Loucy (cell line): ENCODE measurements around the gene RELCH.

Experiments used
- H2AFZ ChIP-seq: fragments of 200-600 bp; sonication (generic); 2 replicates; pipeline ENCODE4 v1.6.0; 2016; ENCODE audit warnings: antibody characterized with exemption, mild to moderate bottlenecking, low read length, moderate library complexity
- H3F3A ChIP-seq: fragments of 200-600 bp; 2 replicates; pipeline ENCODE4 v1.6.0; 2016; ENCODE audit warnings: antibody characterized with exemption, low read depth, mild to moderate bottlenecking
- H3K27me3 ChIP-seq: fragments of 200-600 bp; sonication (generic); 2 replicates; pipeline ENCODE4 v1.6.1; 2014; ENCODE audit warnings: low read length, mild to moderate bottlenecking; ENCODE audit not compliant: insufficient read depth, poor library complexity, severe bottlenecking
- H3K36me3 ChIP-seq: fragments of 200-600 bp; sonication (generic); 2 replicates; pipeline ENCODE4 v1.6.1; 2016; ENCODE audit warnings: low read length; ENCODE audit not compliant: insufficient read depth
- H3K4me1 ChIP-seq: fragments of 200-600 bp; sonication (generic); 2 replicates; pipeline ENCODE4 v1.5.1; 2014; ENCODE audit warnings: low read length, mild to moderate bottlenecking; ENCODE audit not compliant: insufficient read depth, poor library complexity, severe bottlenecking
- H3K4me2 ChIP-seq: fragments of 200-600 bp; sonication (generic); 2 replicates; pipeline ENCODE4 v1.6.0; 2014; ENCODE audit warnings: antibody characterized with exemption, low read length, low read depth, mild to moderate bottlenecking; ENCODE audit not compliant: poor library complexity, severe bottlenecking
- H3K4me3 ChIP-seq: fragments of 200-600 bp; sonication (generic); 2 replicates; pipeline ENCODE4 v1.5.1; 2014; ENCODE audit warnings: low read length, mild to moderate bottlenecking, mixed read lengths; ENCODE audit not compliant: poor library complexity, severe bottlenecking
- H3K79me2 ChIP-seq: fragments of 200-600 bp; sonication (generic); 2 replicates; pipeline ENCODE4 v1.6.1; 2014; ENCODE audit warnings: low read length; ENCODE audit not compliant: insufficient read depth
- H3K9ac ChIP-seq: fragments of 200-600 bp; sonication (generic); 2 replicates; pipeline ENCODE4 v1.6.0; 2014; ENCODE audit warnings: mild to moderate bottlenecking, low read depth, low read length, moderate library complexity; ENCODE audit not compliant: poor library complexity, severe bottlenecking
- H3K9me2 ChIP-seq: fragments of 200-600 bp; sonication (generic); replicated peaks from 2 replicates; pipeline ENCODE4 v1.6.1; 2016; ENCODE audit warnings: low read depth, low read length, mixed read lengths
- H3K9me3 ChIP-seq: fragments of 200-600 bp; sonication (generic); 2 replicates; pipeline ENCODE4 v1.6.1; 2014; ENCODE audit warnings: mild to moderate bottlenecking, antibody characterized with exemption, low read length, low read depth; ENCODE audit not compliant: insufficient read depth
- H4K20me1 ChIP-seq: fragments of 200-600 bp; sonication (generic); 2 replicates; pipeline ENCODE4 v1.6.0; 2014; ENCODE audit warnings: antibody characterized with exemption, low read length, mild to moderate bottlenecking; ENCODE audit not compliant: insufficient read depth, poor library complexity, severe bottlenecking
- CTCF ChIP-seq: fragments of 200-600 bp; sonication (generic); conservative IDR thresholded peaks from 2 replicates; pipeline ENCODE4 v1.5.1; 2014; ENCODE audit warnings: mild to moderate bottlenecking, antibody characterized with exemption, low read length
- EZH2phosphoT487 ChIP-seq: fragments of 200-600 bp; IDR thresholded peaks from 2 replicates; pipeline ENCODE4 v1.6.1; 2018; ENCODE audit warnings: antibody characterized with exemption, mild to moderate bottlenecking, moderate library complexity, borderline replicate concordance

RELCH gene

GRCh38 chr18:62157843-62158242 lies 29.2 kb upstream of the RELCH start:
- H3K4me2 ChIP-seq = no peak overlapping the region
- no peak overlapping the region for H3K9ac ChIP-seq
- no peaks in the 10 kb centered on the region for H4K20me1 ChIP-seq
- H3K4me1 ChIP-seq = no peaks in the 10 kb centered on the region
- TF ChIP-seq CTCF (no peak), EZH2phosphoT487 (no peak)
- no peaks in the 10 kb centered on the region for H3K9me2 ChIP-seq
- H3K36me3 ChIP-seq = peaks cover 15% of the 10 kb centered on the region; the same call in 1 of the 2 replicates
- no peak overlapping the region for H3K4me3 ChIP-seq
- H2AFZ ChIP-seq = no peak overlapping the region
- no peaks in the 10 kb centered on the region for H3K9me3 ChIP-seq
- H3K27me3 ChIP-seq = no peaks in the 10 kb centered on the region
- H3K79me2 ChIP-seq = no peaks in the 10 kb centered on the region
- H3F3A ChIP-seq = no peaks in the 10 kb centered on the region

- H3K27me3 ChIP-seq = no peaks in the 10 kb centered on the region
Observed at GRCh38 chr18:62164310-62164709, 22.7 kb upstream of the RELCH start.

GRCh38 chr18:62164855-62165487 lies 22.1 kb upstream of the RELCH start:
- Histone ChIP-seq H3F3A (no peaks in the 10 kb centered on the region), H3K79me2 (no peaks in the 10 kb centered on the region), H3K36me3 (peaks cover 4% of the 10 kb centered on the region; the same call in 1 of the 2 replicates), H3K9me2 (no peaks in the 10 kb centered on the region), H3K4me2 (no peak overlapping the region), H3K9ac (no peak overlapping the region), H3K9me3 (0 out of 2 replicates have a peak, but pooled peaks cover 4% of the 10 kb centered on the region), H3K4me3 (no peak overlapping the region), H3K4me1 (no peaks in the 10 kb centered on the region), H4K20me1 (no peaks in the 10 kb centered on the region), H2AFZ (no peak overlapping the region), H3K27me3 (no peaks in the 10 kb centered on the region)
- TF ChIP-seq EZH2phosphoT487 (no peak), CTCF (no peak)

More at GRCh38 chr18:62164310-62164709, 22.7 kb upstream of the RELCH start:
- no peaks in the 10 kb centered on the region for H3F3A ChIP-seq
- H3K36me3 ChIP-seq = peaks cover 4% of the 10 kb centered on the region; the same call in 1 of the 2 replicates
- no peak overlapping the region for H3K4me3 ChIP-seq
- 0 out of 2 replicates have a peak, but pooled peaks cover 4% of the 10 kb centered on the region for H3K9me3 ChIP-seq
- TF ChIP-seq EZH2phosphoT487 (no peak), CTCF (no peak)
- no peak overlapping the region for H3K4me2 ChIP-seq
- no peaks in the 10 kb centered on the region for H4K20me1 ChIP-seq
- H2AFZ ChIP-seq = no peak overlapping the region
- no peaks in the 10 kb centered on the region for H3K4me1 ChIP-seq
- H3K9ac ChIP-seq = no peak overlapping the region
- H3K9me2 ChIP-seq = no peaks in the 10 kb centered on the region
- H3K79me2 ChIP-seq = no peaks in the 10 kb centered on the region
